Coronary artery (tissue), 2 donors: ENCODE measurements around the gene PACS1.
A peak's percentile ranks its signal among the peaks of the same experiment; 100 is the strongest.

ENCODE experiments used
- DNase-seq: peaks from one replicate; pipeline ENCODE4 v3.0.0-alpha.2; 2017; ENCODE audit warnings: low spot score
- H3K27ac ChIP-seq, 2 donors: fragments of 200-600 bp; sonication (generic); one replicate each; pipeline ENCODE4 v1.5.1; 2016 to 2019
- H3K4me3 ChIP-seq: fragments of 200-600 bp; sonication (generic); 2 replicates; pipeline ENCODE4 v1.5.1; 2016; ENCODE audit warnings: mild to moderate bottlenecking, moderate library complexity
- CTCF ChIP-seq: fragments of 200-600 bp; sonication (generic); IDR thresholded peaks from one replicate; pipeline ENCODE4 v1.5.1; 2019; ENCODE audit warnings: antibody characterized with exemption

PACS1 gene

GRCh38 chr11:66143264-66143566 is 73.1 kb downstream of the PACS1 start:
- TF ChIP-seq CTCF: no peak

GRCh38 chr11:66143996-66144678 is 74.1 kb downstream of the PACS1 start:
- H3K27ac ChIP-seq: no peak overlapping the region
- H3K4me3 ChIP-seq: no peak overlapping the region
- DNase-seq: no peak

More at GRCh38 chr11:66143264-66143566, 73.1 kb downstream of the PACS1 start:
- H3K4me3 ChIP-seq: no peak overlapping the region
- no peak for DNase-seq
- H3K27ac ChIP-seq: no peak overlapping the region

GRCh38 chr11:66146074-66146473 is 76.0 kb downstream of the PACS1 start:
- no peak for TF ChIP-seq CTCF
- H3K4me3 ChIP-seq: no peak overlapping the region
- no peak for DNase-seq
- no peak overlapping the region for H3K27ac ChIP-seq

More at GRCh38 chr11:66143996-66144678, 74.1 kb downstream of the PACS1 start:
- TF ChIP-seq CTCF: no peak

GRCh38 chr11:66146940-66147339 is 76.9 kb downstream of the PACS1 start:
- Histone ChIP-seq H3K4me3 (no peak overlapping the region), H3K27ac (no peak overlapping the region)
- TF ChIP-seq CTCF: no peak
- DNase-seq: no peak

GRCh38 chr11:66150140-66150539 is 80.1 kb downstream of the PACS1 start:
- TF ChIP-seq CTCF: no peak
- peak overlapping the region; percentile 9 for H3K4me3 ChIP-seq
- H3K27ac ChIP-seq: no peak overlapping the region
- DNase-seq: no peak

GRCh38 chr11:66150725-66151124 is 80.7 kb downstream of the PACS1 start:
- no peak overlapping the region for H3K4me3 ChIP-seq
- no peak overlapping the region for H3K27ac ChIP-seq
- no peak for DNase-seq
- TF ChIP-seq CTCF: no peak

- H3K4me3 ChIP-seq: no peak overlapping the region
- DNase-seq: no peak
- H3K27ac ChIP-seq: no peak overlapping the region
- TF ChIP-seq CTCF: no peak
Measured at GRCh38 chr11:66151273-66151672, 81.2 kb downstream of the PACS1 start.
